Measurements from ENCODE around the gene MTHFR. TPM values are rescaled to one million over a fixed set of nuclear protein-coding genes. Genes with fewer than 3 reads are reported as not detected.

MTHFR gene
- total RNA-seq, 2 donors from 2014 or later: 26.4 to 30.1 TPM

- Histone ChIP-seq H3K4me1 (no peaks in the 10 kb centered on the region), H3K9me3 (no peaks in the 10 kb centered on the region), H3K27ac (no peak overlapping the region), H3K36me3 (replicated peaks in 1 of 2; ENCODE audit: insufficient read depth in 1 of 2, low read depth in 2 of 2) (peaks cover 6 to 38% of the 10 kb centered on the region in 2 donors), H3K27me3 (no peaks in the 10 kb centered on the region), H3K4me3 (no peak overlapping the region)
- TF ChIP-seq CTCF (IDR thresholded peaks at IDR 0.05): no peak
- TF ChIP-seq POLR2A (IDR thresholded peaks at IDR 0.05): no peak
- no peak for ATAC-seq
- intact Hi-C loops (cut with DNase I): loop anchor here (10.0 kb wide), 1 partner anchor 131 kb away; no protein-coding TSS in a partner anchor
- 92 to 94% methylated on average over 13 of the region's 13 CpGs for WGBS, 2 donors
- DNase-seq: no peak
Observed at GRCh38 chr1:11833900-11834299, 28.1 kb upstream of the MTHFR start.

GRCh38 chr1:11833497-11833896 is 27.7 kb upstream of the MTHFR start:
- TF ChIP-seq POLR2A (IDR thresholded peaks at IDR 0.05): no peak
- no peak for TF ChIP-seq CTCF (IDR thresholded peaks at IDR 0.05)
- DNase-seq (no peak), ATAC-seq (no peak)
- Histone ChIP-seq H3K9me3 (no peaks in the 10 kb centered on the region), H3K27me3 (no peaks in the 10 kb centered on the region), H3K4me1 (no peaks in the 10 kb centered on the region), H3K4me3 (no peak overlapping the region), H3K27ac (no peak overlapping the region), H3K36me3 (replicated peaks in 1 of 2; ENCODE audit: insufficient read depth in 1 of 2, low read depth in 2 of 2) (peaks cover 6 to 40% of the 10 kb centered on the region in 2 donors)
- WGBS, 2 donors: 88 to 94% methylated on average over 8 of the region's 8 CpGs
- intact Hi-C loops (cut with DNase I): loop anchor here (10.0 kb wide), 1 partner anchor 131 kb away; no protein-coding TSS in a partner anchor

- no peaks in the 10 kb centered on the region for H3K27me3 ChIP-seq
- ATAC-seq (no peak), DNase-seq (no peak)
- no peak for TF ChIP-seq CTCF (IDR thresholded peaks at IDR 0.05)
- no peak for TF ChIP-seq POLR2A (IDR thresholded peaks at IDR 0.05)
- H3K9me3 ChIP-seq: no peaks in the 10 kb centered on the region
- H3K4me3 ChIP-seq: no peak overlapping the region
- no peak overlapping the region for H3K27ac ChIP-seq
- 46 to 60% methylated on average over 8 to 9 of the region's 9 CpGs for WGBS, 2 donors
- H3K4me1 ChIP-seq: no peaks in the 10 kb centered on the region
- peaks cover 12 to 39% of the 10 kb centered on the region in 2 donors for H3K36me3 ChIP-seq (replicated peaks in 1 of 2; ENCODE audit: insufficient read depth in 1 of 2, low read depth in 2 of 2)
- intact Hi-C loops (cut with DNase I): loop anchor here (10.0 kb wide), 1 partner anchor 133 kb away; no protein-coding TSS in a partner anchor
Observed at GRCh38 chr1:11831945-11832725, 26.4 kb upstream of the MTHFR start.

- Histone ChIP-seq H3K27me3 (no peaks in the 10 kb centered on the region), H3K27ac (no peak overlapping the region), H3K4me1 (no peaks in the 10 kb centered on the region), H3K36me3 (replicated peaks in 1 of 2; ENCODE audit: insufficient read depth in 1 of 2, low read depth in 2 of 2) (peaks cover 7 to 25% of the 10 kb centered on the region in 2 donors), H3K4me3 (no peak overlapping the region), H3K9me3 (no peaks in the 10 kb centered on the region)
- DNase-seq (no peak), ATAC-seq (no peak)
- TF ChIP-seq CTCF (IDR thresholded peaks at IDR 0.05) (no peak), POLR2A (IDR thresholded peaks at IDR 0.05) (no peak)
- 90 to 92% methylated on average over 19 of the region's 19 CpGs for WGBS, 2 donors
- intact Hi-C loops (cut with DNase I): no loop called here
Observed at GRCh38 chr1:11828511-11828910, 22.7 kb upstream of the MTHFR start.
